Fibroblast of mammary gland (primary cell): Measurements from ENCODE around the gene AFF3.

ENCODE experiments used
- DNase-seq: peaks from one replicate; pipeline ENCODE4 v3.0.0-alpha.2; 2010; ENCODE audit warnings: low read depth
- H3K4me3 ChIP-seq: 2 replicates; pipeline ENCODE4 v1.5.1; 2011; ENCODE audit warnings: low read depth, mild to moderate bottlenecking, low read length, moderate library complexity; ENCODE audit not compliant: control insufficient read depth
- TF ChIP-seq, protein P1 (sequence below): conservative IDR thresholded peaks from 2 replicates; pipeline ENCODE4 v1.5.1; 2011; ENCODE audit warnings: low read depth, low read length, inconsistent platforms; ENCODE audit not compliant: control insufficient read depth, insufficient read depth

AFF3 gene

DNA sequence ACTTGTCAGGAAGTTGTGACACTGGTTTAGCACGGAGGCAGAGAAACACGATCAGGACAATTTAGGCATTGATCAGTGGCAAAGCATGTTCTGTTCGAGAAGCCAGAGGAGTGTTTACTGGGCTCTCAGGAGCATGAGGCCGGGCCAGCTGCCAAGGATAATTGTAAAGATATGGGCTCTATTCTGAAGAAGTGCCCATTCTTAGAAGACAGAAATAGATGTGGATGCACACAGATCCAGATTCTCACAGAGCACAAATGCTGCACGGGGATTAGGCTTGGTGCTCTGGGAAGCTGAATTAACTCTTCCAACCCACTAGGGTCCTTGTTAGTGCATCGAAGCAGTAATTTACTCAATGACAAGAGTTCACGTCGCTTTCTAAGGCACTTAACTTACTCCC lies 16.2 kb downstream of the AFF3 start:
- H3K4me3 ChIP-seq, result no peak overlapping the region
- DNase-seq, result no peak
- TF ChIP-seq, protein P1, sequence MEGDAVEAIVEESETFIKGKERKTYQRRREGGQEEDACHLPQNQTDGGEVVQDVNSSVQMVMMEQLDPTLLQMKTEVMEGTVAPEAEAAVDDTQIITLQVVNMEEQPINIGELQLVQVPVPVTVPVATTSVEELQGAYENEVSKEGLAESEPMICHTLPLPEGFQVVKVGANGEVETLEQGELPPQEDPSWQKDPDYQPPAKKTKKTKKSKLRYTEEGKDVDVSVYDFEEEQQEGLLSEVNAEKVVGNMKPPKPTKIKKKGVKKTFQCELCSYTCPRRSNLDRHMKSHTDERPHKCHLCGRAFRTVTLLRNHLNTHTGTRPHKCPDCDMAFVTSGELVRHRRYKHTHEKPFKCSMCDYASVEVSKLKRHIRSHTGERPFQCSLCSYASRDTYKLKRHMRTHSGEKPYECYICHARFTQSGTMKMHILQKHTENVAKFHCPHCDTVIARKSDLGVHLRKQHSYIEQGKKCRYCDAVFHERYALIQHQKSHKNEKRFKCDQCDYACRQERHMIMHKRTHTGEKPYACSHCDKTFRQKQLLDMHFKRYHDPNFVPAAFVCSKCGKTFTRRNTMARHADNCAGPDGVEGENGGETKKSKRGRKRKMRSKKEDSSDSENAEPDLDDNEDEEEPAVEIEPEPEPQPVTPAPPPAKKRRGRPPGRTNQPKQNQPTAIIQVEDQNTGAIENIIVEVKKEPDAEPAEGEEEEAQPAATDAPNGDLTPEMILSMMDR, result no peak

DNA sequence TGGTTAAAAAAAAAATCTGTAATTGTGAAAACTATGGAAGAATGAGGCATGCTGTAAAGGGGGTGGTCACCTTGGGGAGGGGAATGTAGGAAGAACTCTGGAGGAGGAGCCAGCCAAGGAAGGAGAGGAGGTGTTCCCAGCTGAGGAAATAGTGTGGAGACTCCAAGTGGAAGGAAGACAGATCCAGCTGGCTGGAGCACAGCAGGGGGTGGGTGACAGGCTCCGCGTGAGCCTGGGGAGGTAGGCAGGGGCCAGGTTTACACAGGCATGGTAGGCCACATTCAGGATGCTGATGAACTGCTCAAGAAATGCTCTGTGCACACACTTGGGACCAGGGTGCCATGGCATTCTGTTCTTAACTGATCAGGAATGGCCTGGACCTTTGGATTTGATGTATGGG lies 16.8 kb downstream of the AFF3 start:
- H3K4me3 ChIP-seq, result no peak overlapping the region
- no peak for DNase-seq
- TF ChIP-seq, protein P1, result no peak

DNA sequence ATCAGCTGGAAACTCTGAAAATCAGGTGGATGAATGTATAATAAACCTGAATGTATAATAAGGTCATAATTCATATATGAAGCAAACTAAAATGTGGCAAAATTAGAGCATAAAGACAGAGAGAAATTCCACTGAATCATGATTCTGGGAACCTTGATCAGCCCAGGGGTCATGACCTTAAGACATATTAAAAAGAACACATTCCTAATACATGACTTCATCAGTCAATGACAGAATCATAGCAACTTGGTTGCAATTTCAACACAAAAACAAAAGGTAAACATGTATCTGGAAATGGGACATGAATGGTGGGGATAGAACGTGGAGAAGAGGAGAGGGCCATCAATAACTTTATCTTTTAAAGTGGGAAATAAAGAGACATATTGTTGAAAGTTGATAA lies 17.6 kb downstream of the AFF3 start:
- DNase-seq, result peak; percentile 19
- no peak overlapping the region for H3K4me3 ChIP-seq
- TF ChIP-seq, protein P1, result no peak

DNA sequence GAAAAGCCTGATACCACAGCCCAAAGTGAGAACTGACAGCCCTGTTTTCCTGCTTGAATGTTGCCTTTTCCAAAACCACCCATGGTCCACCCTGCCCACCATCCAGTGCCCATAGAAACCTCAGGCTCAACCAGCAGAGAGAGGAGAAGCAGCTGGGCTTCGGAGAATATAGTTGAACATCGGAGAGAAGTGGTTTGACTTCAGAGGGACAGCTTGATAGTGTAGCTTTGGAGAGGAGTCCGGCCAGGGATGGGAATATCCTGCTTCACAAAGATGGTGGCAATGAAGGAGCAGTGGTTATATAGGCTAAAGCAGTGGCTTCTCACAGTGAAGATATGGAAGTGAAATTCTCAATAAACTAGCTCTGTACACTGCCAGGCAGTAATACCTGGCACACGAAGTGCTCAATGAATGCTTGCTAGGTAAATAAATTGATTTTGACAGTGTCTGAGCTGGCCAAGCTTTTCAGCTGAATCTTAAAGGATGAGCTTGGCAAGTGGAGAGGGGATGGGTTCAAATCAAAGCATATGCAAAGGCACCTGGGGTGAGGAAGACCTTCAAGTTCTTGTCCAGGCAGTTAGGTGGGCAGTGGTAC lies 21.2 kb downstream of the AFF3 start:
- TF ChIP-seq, protein P1, result no peak
- H3K4me3 ChIP-seq, result no peak overlapping the region
- DNase-seq, result no peak

DNA sequence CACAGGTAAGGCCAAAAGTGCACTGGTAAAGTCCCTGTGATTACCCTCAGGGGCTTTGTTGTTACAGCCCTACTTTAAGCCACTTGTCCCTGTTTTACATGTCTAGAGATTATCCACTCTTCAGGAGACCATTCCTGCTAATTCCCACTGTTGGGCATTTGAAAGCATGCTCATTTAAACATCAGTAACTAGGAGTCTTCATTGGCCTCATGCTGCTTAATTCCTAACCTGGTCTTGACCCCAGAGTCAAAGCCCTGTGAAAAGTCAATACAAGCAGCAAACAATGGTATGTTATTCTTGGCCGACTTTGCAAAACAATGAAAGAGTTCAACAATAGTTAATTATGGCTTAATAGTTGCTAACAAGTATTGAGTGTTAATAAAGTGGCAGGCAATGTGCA lies 23.2 kb downstream of the AFF3 start:
- no peak overlapping the region for H3K4me3 ChIP-seq
- TF ChIP-seq, protein P1, result no peak
- DNase-seq, result no peak

DNA sequence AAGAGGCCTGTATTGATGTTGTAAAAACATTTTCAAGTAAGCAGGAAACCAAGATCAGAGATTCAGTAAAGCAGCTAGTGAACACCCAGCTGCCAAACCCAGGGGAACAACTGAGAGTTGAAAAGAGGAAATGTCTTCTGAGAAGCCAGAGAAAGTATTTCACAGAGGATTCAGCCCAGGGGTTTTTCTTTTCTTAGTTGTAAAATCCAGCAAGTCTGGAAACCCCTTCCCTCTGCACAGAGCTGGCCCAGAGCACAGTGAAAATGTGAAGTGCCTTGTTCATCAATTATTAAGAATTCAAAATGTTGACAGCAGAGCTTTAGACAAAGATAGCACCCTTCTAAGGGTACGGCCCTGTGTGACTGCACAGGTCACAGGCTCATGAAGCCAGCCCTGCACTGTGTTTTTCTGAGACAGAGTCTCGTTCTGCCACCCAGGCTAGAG lies 28.4 kb downstream of the AFF3 start:
- DNase-seq, result no peak
- no peak overlapping the region for H3K4me3 ChIP-seq
- TF ChIP-seq, protein P1, result no peak

DNA sequence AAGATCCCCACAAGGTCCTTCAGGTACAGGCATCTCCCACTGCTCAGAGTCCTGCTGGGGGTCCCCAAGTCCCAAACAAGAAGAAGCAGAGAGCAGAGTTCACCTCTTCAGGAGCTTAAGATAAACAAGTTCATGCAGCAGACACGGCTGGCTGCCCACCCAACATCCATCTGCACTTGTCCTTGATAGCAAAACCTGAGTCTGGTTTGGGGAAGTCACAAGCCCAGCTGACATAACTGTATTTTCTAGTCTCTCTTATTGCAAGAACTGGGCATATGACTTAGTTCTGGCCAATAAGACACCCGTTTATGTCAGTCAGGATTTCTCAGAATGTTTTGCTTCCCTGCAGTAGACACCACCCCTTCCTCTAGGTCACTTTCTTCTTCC lies 31.8 kb downstream of the AFF3 start:
- TF ChIP-seq, protein P1, result no peak
- DNase-seq, result no peak
- no peak overlapping the region for H3K4me3 ChIP-seq
